Right renal pelvis (tissue), 4 donors: ENCODE measurements around the gene SEPTIN14. TPM values are rescaled to one million over a fixed set of nuclear protein-coding genes. Genes with fewer than 3 reads are reported as not detected.
"Not testable (repeated sequence)": the region's sequence is repeated elsewhere in the genome, so short reads cannot be mapped to it uniquely, and the experiment has no call there.

ENCODE experiments used
- DNase-seq, 4 donors: peaks; one replicate each; pipeline ENCODE4 v3.0.0-alpha.2; 2013; ENCODE audit warnings: low read depth in 4 of 4, low spot score in 3 of 4, missing footprints in 1 of 4
- polyA plus RNA-seq, 4 donors: library from polyadenylated mRNA; unstranded; fragments of 120-200 nt; gene quantifications; one replicate each; pipeline ENCODE4 v1.2.1, GENCODE V29; 2013; ENCODE audit not compliant: insufficient read length in 4 of 4

SEPTIN14 gene
- polyA plus RNA-seq, 4 donors: 0.17 to 0.46 (median 0.32) TPM

DNA sequence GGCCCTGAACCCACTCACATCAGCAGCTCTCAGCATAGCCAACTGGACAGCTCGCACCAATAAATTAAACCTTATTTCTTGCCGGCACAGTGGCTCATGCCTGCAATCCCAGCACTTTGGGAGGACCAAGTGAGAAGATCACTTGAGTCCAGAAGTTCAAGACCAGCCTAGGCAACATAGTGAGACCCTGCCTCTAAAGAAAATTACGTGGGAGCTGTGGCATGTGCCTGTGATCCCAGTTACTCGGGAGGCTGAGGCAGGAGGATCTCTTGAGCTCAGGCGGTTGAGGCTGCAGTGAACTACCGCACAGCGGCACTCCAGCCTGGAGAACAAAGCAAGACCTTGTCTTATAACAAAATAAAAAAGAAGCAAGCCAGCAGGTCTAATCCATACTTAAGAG, 75.7 kb downstream of the SEPTIN14 start:
- DNase-seq: no peak

DNA sequence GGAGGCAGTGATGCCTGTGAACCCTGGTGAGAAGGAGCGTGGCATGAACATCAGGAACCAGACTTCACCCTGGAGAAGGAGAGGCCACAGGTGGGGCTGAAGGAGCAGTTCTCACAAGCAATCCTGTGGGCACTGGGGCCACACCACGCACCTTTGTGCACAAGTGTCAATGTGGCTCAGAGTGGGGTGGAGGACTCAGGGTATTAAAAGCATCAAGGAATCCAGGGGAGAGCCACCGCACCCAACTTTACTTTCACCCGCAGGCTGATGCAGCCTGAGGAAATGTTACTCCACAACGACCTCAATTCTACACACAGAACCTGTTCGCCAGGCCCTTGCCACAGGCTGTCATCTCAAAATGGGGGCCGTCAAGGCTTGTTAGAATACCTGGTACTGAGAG, 77.1 kb downstream of the SEPTIN14 start:
- not testable (repeated sequence) for DNase-seq

DNA sequence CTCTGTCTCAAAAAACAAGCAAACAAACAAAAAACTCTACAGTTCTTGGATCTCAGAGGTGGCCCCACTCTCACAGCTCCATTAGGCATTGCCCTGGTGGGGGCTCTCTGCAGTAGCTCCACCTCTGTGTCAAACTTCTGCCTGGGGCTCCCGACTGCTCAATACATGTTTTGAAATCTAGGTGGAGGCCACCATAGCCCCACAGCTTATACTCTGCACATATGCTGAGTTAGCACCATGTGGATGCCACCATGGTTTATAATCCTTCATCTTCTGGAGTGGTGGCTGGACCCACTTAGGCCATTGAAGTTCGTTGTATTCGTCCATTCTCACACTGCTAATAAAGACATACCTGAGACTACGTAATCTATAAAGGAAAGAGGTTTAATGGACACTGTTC, 78.4 kb downstream of the SEPTIN14 start:
- no peak for DNase-seq

DNA sequence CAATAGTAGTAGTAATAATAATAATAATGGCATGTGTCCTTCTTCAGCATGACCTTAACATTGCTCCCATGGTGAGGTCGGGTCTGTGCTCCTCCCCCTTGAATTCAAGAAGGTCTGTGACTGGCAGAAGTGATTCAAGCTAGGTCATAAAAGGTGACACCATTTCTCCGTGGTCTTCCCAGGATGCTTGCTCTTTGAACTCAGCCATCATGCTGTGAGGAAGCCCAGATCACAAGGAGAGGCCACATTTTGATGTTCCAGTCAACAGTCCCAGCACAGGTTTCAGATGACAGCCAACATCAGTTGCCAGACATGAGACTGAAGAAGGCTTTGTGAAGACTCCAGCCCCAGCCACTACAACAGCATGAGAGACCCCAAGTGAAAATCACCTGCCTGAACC, 83.9 kb downstream of the SEPTIN14 start:
- DNase-seq: no peak

DNA sequence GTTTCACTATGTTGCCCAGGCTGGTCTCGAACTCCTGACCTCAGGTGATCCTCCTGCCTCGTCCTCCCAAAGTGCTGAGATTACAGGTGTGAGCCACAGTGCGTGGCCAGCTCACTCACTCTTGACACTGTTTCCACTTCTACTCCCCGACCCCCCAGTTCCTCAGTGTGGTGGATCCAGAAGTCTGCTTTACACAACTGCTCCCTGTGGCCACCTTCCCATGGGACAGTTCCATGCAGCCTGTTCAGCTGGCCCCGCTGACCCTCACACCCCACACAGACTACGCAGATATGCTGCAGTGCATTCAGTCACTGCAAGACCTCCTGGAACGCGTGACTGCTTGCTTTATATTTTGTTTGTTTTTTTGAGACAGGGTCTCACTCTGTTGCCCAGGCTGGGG, 86.4 kb downstream of the SEPTIN14 start:
- no peak for DNase-seq

DNA sequence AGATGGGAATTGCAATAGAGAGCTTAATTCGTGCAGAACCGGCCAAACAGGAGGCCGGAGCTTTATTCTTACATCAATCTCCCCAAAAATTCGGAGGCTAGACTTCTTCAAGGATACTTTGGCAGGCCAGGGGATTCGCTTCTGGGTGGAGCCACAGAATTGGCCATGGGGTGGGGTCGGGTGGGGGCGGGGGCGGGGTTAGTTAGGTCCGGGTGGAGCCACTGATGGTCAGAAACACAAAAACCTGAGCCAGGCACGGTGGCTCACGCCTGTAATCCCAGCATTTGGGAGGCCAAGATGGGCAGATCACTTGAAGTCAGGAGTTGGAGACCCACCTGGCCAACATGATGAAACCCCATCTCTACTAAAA, 87.5 kb downstream of the SEPTIN14 start:
- DNase-seq: no peak

- no peak for DNase-seq
Observed at GRCh38 chr7:55774327-55775050, 88.1 kb downstream of the SEPTIN14 start.

DNA sequence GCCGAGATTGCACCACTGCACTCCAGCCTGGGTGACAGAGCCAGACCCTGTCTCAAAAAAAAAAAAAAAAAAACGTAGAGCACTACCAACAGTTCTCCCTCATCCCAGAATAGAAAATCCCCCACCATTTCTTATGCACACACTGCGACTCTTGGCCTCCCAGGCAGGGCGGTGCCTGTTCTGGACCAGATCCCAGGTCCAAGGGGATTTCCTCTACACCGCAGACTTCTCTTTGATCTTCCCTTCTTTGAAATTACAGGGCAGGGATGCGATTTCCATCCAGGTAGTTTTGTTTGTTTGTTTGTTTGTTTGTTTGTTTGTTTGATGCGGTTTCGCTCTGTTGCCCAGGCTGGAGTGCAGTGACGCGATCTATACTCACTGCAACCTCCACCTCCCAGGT, 91.8 kb downstream of the SEPTIN14 start:
- no peak for DNase-seq

DNA sequence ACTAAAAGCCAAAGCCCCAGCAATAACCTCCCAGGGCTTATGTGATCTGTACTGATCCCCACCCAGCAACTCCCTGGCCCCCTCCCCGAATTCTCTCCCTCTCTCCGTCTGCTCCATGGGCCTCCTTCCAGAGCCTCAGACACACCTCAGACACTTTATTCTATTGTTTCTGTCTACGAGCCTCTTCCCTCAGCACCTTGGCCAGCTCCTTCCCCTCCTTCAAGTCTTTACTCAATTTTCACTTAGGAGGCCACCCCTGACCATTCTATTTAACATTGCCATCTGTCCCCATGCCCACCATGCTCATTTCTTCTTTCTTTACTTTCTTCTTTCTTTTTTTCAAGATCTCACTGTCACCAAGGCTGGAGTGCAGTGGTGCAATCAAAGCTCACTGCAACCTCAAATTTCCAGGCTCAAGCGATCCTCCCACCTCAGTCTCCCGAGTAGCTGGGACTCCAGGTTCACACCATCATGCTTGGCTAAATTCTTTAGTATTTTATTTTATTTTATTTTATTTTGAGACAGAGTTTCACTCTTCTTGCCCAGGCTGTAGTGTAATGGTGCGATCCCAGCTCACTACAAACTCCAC, 109.2 kb downstream of the SEPTIN14 start:
- not testable (repeated sequence) for DNase-seq

GRCh38 chr7:55744706-55745105, 117.8 kb downstream of the SEPTIN14 start:
- not testable (repeated sequence) for DNase-seq

Other genes with a start within 250 kb of the SEPTIN14 start
- 10 to 100 TPM; 11.2 to 14.1 (median 12.3) TPM for gene ZNF713, start 24.7 kb upstream of the SEPTIN14 start, polyA plus RNA-seq
- 10 to 100 TPM; 16.7 to 22.8 (median 18.4) TPM for gene MRPS17, start 89.1 kb upstream of the SEPTIN14 start, polyA plus RNA-seq
- gene NIPSNAP2, start 101.8 kb upstream of the SEPTIN14 start, polyA plus RNA-seq: 100 to 1,000 TPM; 109 to 141 (median 124) TPM
- gene PSPH, start 188.7 kb upstream of the SEPTIN14 start, polyA plus RNA-seq: 10 to 100 TPM; 35.0 to 44.4 (median 37.1) TPM
- gene CCT6A, start 189.0 kb upstream of the SEPTIN14 start, polyA plus RNA-seq: 100 to 1,000 TPM; 201 to 229 (median 221) TPM
- gene SUMF2, start 201.5 kb upstream of the SEPTIN14 start, polyA plus RNA-seq: 100 to 1,000 TPM in 3 of 4 donors, 10 to 100 TPM in 1; 74.6 to 143 (median 127) TPM
- gene PHKG1, start 230.2 kb upstream of the SEPTIN14 start, polyA plus RNA-seq: 1 to 10 TPM in 2 of 4 donors, under 1 TPM in 2; 0.94 to 1.5 (median 1.1) TPM
- gene CHCHD2, start 243.7 kb upstream of the SEPTIN14 start, polyA plus RNA-seq: 100 to 1,000 TPM; 256 to 315 (median 289) TPM